GM12892 (cell line): ENCODE results near the gene PCTP.

ENCODE experiments used
- POLR2A ChIP-seq: IDR thresholded peaks from 2 replicates; pipeline ENCODE4 v1.6.1; 2011; ENCODE audit warnings: low read depth, low read length, control low read depth
- POLR2AphosphoS5 ChIP-seq: IDR thresholded peaks from 2 replicates; pipeline ENCODE4 v1.6.1; 2011; ENCODE audit warnings: low read depth, low read length, control low read depth
- TAF1 ChIP-seq: IDR thresholded peaks from 2 replicates; pipeline ENCODE4 v1.6.1; 2011; ENCODE audit warnings: low read depth, mild to moderate bottlenecking, control low read depth, low read length, borderline replicate concordance

DNA sequence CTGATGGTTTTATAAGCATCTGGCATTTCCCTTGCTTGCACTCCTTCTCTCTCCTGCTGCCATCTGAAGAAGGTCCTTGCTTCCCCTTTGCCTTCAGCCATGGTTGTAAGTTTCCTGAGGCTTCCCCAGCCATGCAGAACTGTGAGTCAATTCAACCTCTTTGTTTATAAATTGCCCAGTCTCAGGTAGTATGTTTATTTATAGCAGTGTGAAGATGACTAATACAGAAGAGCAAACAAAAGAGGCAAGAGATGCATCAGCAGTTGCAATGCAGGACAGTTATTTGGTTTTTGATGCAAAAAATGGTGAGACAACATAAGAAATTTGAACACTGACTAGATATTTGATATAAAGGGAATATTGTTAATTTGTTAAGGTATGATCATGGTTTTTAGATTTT, 45.0 kb upstream of the PCTP start:
- no peak for TF ChIP-seq POLR2A
- TF ChIP-seq POLR2AphosphoS5: no peak
- TF ChIP-seq TAF1: no peak
